HG03025 (cell line): ENCODE measurements around the gene PREP.
"Not testable (repeated sequence)": the region's sequence is repeated elsewhere in the genome, so short reads cannot be mapped to it uniquely, and the experiment has no call there.

ENCODE experiments used
- ATAC-seq: cut with Tn5 transposase; IDR thresholded peaks from one replicate; pipeline ENCODE4 v1.9.1; 2021; ENCODE audit warnings: mild to moderate bottlenecking, moderate library complexity; ENCODE audit not compliant: unreplicated experiment, low FRiP score

Gene PREP

DNA sequence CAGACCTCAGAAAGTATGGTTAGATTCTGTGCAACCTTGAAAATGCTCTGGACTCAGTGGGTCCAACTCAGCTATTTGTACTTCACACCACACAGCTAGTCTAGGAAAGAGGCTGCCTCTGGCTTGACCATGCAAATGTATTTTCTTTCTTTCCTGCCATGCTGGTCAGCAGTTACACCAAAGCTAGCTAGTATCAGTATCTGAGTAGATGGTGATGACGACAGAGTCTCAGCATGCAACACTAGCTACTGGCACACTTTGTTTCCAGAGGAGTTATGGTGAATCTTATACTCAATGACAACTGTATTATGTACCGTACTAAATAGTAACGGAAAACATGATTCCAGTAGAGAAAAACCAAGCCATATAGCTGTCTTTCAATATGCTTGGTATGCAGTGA, 126.5 kb downstream of the PREP start:
- no peak for ATAC-seq

DNA sequence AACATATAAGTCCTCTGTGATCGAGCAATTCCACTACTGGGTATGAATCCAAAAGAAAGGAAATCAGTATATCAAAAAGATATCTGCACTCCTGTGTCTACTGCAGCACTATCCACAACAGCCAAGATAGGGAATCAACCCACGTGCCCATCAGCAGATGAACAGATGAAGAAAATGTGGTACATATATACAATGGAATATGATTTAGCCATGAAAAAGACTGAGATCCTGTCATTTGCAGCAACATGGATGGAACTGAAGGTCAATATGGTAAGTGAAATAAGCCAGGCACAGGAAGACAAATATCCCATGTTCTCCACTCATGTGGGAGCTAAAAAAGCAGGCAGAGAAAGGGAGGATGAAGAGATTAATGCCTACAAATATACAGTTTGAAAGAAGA, 127.3 kb downstream of the PREP start:
- no peak for ATAC-seq

DNA sequence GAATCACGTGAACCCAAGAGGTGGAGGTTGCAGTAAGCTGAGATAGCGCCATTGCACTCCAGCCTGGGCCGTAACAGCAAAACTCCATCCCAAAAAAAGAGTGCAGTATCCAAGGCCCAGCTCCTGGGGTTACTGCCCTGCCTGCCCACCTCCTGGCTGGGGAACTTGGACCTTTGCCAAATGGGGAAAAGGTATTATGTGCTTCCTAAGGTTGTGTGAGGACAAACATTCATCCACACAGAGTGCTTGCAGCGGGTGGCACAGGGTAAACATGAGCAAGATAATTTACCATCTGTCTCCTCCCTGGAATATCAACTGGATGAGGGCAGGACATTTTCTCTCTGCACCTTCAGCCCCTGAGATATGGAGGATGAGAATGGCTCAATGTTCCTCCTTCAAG, 128.2 kb downstream of the PREP start:
- no peak for ATAC-seq

DNA sequence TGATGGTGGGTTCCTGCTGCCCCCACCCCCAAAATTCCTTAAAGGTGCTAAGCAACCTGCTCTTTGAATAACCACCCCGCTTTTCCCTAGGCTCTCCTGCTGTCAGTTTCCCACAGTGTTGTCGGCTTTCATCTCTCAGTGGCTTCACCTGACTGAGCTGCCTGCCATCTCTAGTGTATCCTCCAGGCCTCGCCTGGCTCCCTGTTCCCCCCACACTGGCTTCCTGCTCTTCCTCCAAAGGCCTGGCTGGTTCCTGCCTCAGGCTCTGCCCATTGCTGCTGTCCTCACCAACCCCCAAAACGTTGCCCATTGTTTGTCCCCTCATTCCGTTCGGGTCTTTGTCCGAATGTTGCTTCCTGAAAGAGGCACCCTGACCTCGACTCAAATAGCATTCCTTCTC, 129.3 kb downstream of the PREP start:
- no peak for ATAC-seq

DNA sequence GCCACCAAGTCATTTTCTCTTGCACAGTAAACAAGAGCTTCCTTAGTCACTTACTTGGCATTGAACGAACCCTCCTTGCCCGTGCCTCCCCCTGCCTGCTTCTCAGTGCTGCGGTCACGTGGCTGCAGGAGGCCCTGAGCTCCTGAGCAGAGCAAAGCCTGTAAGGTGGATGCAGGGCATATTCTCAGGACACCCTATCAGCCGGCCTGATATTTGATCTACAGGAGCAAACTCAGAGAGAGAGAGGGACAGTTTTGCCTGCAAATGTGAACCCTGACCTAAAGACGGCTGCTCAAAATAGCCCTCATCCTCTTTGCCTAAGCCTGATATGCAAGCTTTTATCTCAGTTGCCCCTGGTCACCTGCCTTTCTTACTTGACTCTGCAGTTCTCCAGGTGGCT, 130.1 kb downstream of the PREP start:
- no peak for ATAC-seq

DNA sequence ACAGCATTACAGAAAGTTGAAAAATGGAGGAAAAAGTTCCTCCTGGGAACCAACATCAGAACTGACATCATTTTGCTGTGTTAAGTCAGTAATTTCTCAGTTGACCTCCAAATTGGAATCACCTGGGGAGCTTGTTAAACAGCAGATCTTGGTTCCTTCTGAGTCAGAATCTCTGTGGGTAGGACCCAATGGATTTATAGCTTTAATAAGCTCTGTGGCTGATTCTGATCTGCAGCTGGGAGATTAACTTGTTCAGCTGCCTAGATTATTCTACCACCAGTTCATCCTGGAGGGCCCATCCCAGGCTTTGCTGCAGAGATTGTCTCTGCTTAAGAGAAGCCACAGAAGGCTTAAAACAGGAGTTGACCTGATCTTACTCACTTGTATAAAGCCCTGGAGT, 132.4 kb downstream of the PREP start:
- no peak for ATAC-seq

DNA sequence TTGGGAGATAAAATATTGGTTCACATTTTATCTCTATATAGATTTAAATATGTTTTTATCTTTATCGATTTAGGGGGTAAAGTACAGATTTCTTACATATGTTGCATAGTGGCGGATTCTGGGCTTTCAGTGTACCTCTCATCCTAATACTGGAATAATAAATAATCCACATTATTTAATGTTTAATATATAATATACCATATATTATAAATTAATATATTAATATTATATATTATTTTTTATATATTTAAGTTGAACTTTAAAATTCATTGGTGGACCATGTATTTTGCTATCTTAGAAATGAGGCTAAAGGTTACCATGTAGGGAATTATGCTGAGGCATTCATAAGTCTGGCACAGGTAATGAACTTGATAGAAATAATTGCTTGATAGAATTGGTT, 133.5 kb downstream of the PREP start:
- no peak for ATAC-seq

DNA sequence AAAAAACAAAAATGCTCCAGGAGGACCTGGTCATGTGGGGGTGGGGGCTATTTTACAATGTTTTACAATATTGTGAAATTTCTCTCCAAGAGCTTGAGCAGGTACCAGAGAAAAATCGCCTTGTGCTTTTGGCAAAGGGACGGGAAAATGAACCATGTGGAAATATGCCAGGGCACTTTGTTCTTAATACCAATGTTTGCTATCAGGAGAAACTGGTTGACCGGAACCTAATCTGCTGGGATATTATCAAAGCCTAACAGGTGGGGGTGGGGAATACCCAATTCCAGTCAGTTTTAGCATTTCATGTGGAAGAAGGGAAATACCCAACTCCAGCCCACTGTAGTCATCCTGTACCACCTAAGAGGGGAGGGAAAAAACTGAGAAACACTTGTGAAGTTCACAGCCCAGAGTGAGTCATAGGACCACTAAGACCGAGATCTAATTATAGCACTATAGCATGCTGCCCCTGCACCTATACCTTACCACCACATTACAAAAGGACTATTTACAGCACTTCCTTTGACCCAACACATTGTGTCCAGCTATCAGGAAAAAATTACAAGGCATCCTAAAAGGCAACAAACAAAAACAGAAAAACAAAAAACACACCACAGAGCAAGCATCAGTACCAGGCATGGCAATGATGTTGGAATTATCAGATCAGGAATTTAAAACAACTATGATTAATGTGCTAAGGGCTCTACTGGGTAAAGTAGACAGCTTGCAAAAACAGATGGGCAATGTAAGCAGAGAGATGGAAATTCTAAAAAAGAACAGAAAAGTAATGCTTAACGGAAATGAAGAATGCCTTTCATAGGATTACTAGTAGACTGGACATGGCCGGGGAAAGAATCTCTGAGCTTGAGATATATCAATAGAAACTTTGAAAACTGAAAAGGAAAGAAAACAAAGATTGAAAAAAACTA, 138.9 kb downstream of the PREP start:
- no peak for ATAC-seq

DNA sequence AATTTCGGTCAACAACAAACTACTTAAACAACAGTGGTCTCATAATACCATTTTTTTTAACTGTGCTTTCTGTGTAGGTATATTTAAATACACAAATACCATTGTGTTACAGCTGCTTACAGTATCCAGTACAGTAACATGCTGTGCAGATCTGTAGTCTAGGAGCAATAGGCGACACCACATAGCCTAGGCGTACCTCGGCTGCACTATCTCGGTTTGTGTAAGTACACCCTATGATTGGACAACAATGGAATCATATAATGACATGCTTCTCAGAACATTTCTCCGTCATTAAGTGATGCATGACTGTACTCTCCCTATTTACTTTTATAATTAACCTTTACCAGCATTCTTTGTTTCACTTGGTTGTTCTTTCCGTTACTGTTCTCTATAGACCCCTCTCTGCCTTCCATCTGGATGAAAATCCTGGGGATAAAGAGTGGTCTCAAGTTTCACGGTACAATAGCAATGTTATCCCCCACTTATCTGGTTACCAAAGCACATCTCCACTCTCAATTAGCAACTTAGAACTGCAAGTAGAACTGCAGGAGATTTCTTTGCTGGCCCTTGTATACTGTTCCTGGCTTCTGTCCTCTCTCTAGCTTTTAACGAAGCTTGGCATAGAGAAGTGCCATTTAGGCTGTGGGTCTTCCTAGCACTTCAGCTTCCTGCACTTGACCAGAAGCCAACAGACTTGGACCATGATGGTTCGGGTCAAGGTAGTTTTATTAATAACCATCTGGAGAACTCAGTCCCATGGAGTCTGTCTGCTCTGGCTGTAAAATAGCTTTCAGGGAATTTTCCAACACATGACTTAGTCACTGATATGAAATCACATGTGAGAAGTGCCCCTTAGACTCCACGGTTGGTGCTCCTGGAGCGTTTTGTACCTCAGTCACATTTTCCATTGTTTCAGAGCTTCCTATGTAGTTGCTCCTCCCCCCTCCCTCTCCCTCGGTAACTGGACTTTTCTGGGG, 142.7 kb downstream of the PREP start:
- no peak for ATAC-seq

DNA sequence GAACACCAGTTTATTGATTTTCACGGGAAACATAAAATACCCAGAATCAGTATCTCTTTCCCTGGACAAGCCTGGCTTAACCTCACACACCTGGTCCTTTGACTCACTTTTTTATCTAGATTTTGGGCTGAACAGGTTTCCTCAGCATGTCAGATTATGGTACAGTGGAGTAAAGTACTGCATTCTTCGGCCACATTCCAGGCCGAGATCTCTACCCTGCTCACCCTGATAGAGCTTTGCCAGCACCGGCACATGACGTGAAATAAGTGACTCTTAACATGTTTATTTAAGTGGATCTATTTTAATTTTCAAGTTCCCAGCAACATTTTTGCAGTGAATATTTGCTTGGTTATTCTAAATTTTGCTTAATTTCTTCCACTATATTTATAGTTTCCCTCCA, 144.1 kb downstream of the PREP start:
- no peak for ATAC-seq

DNA sequence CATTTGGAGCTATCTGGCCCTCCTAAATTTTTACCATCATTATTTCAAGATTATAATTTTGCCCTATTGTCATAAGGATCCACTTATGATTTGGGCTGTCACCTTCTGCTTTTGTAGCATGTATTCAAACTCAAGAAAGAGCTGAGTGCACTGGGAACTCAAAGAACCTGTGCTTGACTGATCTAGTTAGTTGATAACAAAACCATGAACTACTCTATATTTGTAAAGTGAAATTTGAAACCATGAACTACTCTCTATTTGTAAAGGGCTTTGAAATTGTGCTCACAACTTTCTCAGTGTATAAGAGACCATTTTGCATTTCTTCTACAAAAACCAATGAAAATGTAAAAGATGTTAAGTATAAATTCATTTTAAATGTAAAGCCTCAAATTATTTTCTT, 145.5 kb downstream of the PREP start:
- ATAC-seq, result peak; percentile 95

DNA sequence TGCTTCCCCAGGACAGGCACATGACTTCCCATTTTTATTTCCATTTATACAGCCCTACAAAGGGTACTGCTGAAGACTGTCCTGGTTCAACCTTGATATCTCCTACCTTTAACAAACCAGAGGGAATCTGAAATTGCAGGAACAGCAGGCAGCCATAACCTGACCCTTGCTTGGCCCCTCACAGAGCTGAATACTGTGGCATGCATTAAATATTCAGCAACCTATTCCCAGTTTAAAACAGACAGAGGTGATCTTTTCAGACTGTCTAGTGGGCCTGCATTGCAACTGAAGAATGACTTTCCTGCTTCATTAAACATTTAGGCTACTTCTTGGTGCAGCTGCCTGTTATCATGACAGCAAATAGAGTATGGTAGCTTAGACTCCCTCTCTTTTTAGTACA, 146.3 kb downstream of the PREP start:
- ATAC-seq, result no peak

DNA sequence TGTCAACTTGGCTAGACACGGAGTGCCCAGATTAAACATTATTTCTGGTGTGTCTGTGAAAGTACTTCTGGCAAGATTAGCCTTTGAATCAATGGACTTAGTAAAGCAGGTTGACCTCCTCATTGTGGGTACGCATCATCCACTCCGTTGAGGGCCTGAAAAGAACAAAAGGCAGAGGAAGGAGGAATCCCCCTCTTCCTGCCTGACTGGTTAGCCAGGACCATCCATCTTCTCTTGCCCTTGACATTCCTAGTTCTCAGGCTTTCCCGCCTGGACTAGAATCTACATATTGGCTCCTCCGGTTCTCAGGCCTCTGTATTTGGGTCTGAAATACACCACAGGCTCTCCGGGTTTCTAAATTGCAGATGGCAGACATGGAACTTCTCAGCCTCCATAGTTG, 149.1 kb downstream of the PREP start:
- ATAC-seq, result no peak

DNA sequence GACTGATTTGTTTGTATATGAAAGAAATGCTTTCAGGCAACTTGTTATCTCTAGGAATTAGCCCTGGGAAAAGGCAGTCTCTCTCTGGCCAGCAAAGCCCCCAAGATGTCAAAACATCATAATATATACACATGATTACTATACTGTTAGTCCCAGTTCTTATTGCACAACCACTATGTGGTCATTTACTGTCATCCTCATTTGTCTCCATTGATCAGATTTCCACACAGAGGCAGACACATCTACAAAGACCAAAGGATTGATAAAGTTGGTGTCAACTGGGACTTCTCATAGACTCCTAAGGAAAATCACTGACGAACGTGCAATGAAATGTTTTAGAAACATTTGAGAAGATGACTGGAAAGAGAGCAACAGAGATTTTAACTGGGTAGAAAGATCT, 151.2 kb downstream of the PREP start:
- no peak for ATAC-seq

DNA sequence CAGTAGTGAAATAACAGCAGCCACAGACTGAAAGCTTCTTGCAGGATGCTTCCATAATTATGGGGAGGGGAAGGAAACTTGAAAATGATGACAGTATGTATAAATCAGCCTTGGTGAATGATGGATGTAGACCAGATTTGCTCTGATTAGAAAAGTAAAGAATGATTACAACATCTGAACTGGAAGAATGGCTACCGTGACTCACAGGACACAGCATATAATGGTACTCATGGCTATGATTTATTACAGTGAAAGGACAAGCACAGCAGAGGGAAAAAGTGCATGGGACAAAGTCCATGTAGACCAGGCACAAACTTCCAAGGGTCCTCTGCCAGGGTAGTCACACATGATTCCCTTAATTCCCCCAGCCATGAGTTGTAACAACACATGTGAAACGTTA, 152.3 kb downstream of the PREP start:
- no peak for ATAC-seq

DNA sequence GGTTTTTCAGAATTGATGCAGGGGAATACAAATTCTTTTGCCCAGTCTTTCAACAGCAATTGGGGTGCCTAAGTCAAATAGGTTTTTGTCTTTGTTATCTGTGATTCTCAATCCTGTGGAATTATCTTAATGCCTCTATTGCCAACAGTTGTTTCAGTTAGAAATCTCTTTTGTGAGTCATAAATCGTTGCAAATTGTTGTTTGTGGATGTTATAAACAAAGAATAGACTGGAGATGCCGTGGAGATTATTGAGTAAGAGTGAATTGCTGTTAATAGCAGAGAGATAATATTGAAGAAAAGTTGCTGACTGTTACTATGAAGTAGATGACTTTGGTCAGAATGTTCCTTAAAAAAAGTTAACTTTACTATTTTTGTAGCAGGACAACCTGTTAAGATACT, 159.4 kb downstream of the PREP start:
- ATAC-seq, result no peak

DNA sequence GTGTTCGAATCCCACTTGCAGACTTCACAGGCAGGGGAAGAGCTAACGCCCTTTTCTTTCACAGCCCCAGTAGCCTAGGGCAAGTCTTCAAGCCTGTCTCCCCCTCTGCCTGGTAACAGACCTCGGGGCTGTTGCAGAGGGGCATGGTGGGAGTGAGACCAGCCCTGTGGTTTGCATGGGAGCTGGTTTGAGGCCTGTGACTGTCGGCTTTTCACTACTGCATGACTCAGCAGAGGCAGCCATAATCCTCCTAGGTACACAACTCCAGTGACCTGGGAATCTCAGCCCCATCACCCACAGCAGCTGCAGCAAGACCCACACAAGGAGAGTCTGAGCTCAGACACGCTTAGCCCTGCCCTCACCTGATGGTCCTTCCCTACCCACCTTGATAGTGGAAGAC, 167.7 kb downstream of the PREP start:
- no peak for ATAC-seq

DNA sequence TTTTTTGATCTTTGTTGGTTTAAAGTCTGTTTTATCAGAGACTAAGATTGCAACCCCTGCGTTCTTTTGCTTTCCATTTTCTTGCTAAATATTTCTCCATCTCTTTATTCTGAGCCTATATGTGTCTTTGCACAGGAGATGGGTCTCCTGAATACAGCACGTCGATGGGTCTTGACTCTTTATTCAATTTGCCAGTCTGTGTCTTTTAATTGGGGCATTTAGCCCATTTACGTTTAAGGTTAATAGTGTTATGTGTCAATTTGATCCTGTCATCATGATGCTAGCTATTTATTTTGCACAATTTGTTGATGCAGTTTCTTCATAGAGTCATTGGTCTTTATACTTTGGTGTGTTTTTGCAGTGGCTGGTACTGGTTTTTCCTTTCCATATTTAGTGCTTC, 171.1 kb downstream of the PREP start:
- not testable (repeated sequence) for ATAC-seq
